Loucy (cell line): Measurements from ENCODE around the gene KATNB1.

Experiments
- CTCF ChIP-seq: fragments of 200-600 bp; sonication (generic); conservative IDR thresholded peaks from 2 replicates; pipeline ENCODE4 v1.5.1; 2014; ENCODE audit warnings: mild to moderate bottlenecking, antibody characterized with exemption, low read length
- EZH2phosphoT487 ChIP-seq: fragments of 200-600 bp; IDR thresholded peaks from 2 replicates; pipeline ENCODE4 v1.6.1; 2018; ENCODE audit warnings: antibody characterized with exemption, mild to moderate bottlenecking, moderate library complexity, borderline replicate concordance

GRCh38 chr16:57721356-57722209 is 14.0 kb upstream of the KATNB1 start:
- TF ChIP-seq CTCF = no peak
- no peak for TF ChIP-seq EZH2phosphoT487
